ENCODE results near the gene MRC2. TPM values are rescaled to one million over a fixed set of nuclear protein-coding genes. Genes with fewer than 3 reads are reported as not detected.

MRC2 gene
- total RNA-seq, 1 donor, result 245 TPM

- no peak for DNase-seq (ENCODE audit: low read depth)
- TF ChIP-seq, protein P1, sequence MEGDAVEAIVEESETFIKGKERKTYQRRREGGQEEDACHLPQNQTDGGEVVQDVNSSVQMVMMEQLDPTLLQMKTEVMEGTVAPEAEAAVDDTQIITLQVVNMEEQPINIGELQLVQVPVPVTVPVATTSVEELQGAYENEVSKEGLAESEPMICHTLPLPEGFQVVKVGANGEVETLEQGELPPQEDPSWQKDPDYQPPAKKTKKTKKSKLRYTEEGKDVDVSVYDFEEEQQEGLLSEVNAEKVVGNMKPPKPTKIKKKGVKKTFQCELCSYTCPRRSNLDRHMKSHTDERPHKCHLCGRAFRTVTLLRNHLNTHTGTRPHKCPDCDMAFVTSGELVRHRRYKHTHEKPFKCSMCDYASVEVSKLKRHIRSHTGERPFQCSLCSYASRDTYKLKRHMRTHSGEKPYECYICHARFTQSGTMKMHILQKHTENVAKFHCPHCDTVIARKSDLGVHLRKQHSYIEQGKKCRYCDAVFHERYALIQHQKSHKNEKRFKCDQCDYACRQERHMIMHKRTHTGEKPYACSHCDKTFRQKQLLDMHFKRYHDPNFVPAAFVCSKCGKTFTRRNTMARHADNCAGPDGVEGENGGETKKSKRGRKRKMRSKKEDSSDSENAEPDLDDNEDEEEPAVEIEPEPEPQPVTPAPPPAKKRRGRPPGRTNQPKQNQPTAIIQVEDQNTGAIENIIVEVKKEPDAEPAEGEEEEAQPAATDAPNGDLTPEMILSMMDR (IDR thresholded peaks at IDR 0.05; ENCODE audit: insufficient read depth, low read length), result no peak
- no peak overlapping the region for H3K4me3 ChIP-seq (ENCODE audit: low read depth, low read length)
These were observed 74.2 kb downstream of the MRC2 start for GRCh38 chr17:62701706-62702085.

DNA sequence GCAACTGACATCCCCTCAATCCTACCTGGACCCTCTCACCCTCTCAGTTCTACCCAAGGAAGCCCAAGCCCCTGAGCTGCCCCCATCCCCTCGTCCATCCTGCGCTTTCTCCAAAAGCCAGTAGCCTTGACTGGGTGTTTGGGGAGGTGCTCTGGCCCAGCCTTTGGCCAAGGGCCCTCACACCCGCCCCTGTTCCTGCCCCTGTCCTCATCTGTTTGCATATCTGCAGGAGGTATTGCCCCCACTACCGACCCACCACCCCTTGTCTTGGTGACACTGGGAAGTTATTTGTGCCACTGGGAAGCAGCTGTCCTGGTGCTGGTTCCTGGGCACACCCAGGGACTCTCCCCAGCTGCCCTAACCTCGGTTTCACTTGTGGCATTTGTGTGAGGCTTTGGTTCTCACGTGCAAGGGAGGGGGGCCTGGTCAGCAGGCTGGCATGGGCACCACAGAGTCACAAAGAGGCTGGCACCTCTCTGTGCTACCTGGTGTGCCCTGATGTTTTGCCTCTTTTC is 75.3 kb downstream of the MRC2 start:
- H3K4me3 ChIP-seq (ENCODE audit: low read depth, low read length), result no peak overlapping the region
- TF ChIP-seq, protein P1 (IDR thresholded peaks at IDR 0.05; ENCODE audit: insufficient read depth, low read length), result no peak
- no peak for DNase-seq (ENCODE audit: low read depth)

DNA sequence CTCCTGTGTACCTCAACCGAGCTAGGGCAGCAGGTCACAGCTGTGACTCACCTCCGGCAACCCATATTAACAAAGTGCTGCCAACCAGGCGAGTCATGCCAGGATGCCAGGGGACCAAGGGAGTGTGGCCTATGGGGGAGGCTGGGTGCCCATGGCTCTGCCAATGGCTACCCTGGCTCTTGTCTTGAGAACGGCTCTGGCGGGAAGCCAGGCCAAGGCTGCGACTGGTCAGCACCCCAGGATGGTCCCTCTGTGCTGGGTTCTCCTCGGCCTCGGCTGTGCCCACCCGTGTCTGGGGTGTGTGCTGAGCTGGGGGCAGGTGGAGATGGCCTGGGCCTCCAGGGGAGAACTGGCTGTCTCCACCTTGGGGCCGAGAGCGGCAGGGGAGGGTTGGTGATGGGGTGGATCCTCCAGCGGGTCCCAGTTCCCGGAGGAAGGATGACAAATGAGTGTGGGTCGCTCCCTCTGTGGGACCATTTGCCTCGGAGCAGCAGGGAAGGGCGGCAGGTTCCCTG is 75.8 kb downstream of the MRC2 start:
- TF ChIP-seq, protein P1 (IDR thresholded peaks at IDR 0.05; ENCODE audit: insufficient read depth, low read length), result no peak
- H3K4me3 ChIP-seq (ENCODE audit: low read depth, low read length), result peak overlapping the region; percentile 45
- DNase-seq (ENCODE audit: low read depth), result no peak

DNA sequence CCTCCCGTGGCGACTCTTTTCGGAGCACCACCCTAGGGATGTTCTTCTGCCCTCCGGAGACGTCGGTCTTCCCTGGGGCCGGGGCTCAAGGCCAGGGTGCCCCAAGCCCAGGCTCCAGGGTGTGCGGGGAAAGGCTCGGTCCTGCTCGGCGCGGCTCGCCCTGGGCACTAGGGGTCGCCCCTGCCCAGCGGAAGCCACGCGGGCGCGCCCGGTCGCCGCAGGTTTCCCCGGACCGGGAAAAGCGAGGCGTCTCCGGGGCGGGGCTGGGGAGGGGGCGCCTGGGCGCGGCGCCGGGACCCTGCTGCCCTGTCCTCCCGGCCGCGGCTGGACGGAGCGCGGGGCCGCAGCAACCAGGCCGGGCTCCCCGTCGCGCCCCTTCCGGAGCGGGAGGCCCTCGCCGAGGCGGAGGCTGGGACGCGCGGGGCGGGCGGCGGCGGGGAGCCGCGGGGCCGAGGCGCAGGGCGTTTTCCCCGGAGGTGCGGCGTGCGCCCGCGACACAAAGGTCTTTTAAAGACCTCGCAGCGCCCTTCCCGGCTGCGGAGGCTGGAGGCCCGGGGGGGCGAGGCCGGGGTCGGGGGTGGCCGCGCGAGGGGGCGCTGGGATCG is 76.4 kb downstream of the MRC2 start:
- H3K4me3 ChIP-seq (ENCODE audit: low read depth, low read length), result peak overlapping the region; percentile 64
- TF ChIP-seq, protein P1 (IDR thresholded peaks at IDR 0.05; ENCODE audit: insufficient read depth, low read length), result peak; percentile 71
- peak; percentile 44 for DNase-seq (ENCODE audit: low read depth)

DNA sequence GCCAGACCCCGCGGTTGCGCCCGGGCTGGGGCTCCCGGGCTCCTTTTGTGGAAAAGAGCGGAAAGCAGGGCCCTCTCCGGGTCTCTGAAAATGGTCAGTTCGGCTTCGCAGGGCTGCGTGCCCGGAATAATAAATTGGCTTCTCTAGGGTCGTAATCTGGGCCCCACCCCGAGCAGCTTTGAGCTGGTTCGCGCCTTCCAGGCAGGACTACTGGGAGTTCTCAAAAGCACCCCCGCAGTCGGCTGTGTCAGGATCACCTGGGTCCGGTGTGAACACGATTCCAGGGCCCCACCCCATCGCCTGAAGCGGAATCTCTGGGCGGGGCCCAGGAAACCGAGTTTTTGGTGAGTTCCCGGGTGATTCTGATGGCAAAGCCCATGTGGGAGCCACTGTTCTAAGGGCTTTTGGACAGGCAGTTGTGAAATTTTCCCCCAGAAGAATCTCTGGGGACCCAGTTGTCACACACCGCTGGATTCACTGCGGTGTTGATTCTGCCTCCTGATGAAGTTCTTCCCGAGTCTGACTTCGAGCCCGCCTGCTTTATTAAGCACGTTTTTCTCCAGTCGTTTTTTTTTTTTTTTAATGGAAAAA is 77.0 kb downstream of the MRC2 start:
- H3K4me3 ChIP-seq (ENCODE audit: low read depth, low read length), result peak overlapping the region; percentile 64
- DNase-seq (ENCODE audit: low read depth), result peak; percentile 16
- TF ChIP-seq, protein P1 (IDR thresholded peaks at IDR 0.05; ENCODE audit: insufficient read depth, low read length), result no peak

- TF ChIP-seq, protein P1 (IDR thresholded peaks at IDR 0.05; ENCODE audit: insufficient read depth, low read length), result no peak
- DNase-seq (ENCODE audit: low read depth), result peak; percentile 51
- H3K4me3 ChIP-seq (ENCODE audit: low read depth, low read length), result peak overlapping the region; percentile 41
These were observed 77.8 kb downstream of the MRC2 start for GRCh38 chr17:62705156-62705777.

Measured in fibroblast of the aortic adventitia (primary cell).